GM19455 (cell line): ENCODE data around the gene CHST7.

Experiments used
- ATAC-seq: cut with Tn5 transposase; IDR thresholded peaks from one replicate; pipeline ENCODE4 v1.9.1; 2021; ENCODE audit not compliant: unreplicated experiment

Gene CHST7

GRCh38 chrX:46573892-46574773, 568 bp downstream of the CHST7 start:
- peak; percentile 37 for ATAC-seq

GRCh38 chrX:46574774-46575381, 1.3 kb downstream of the CHST7 start:
- ATAC-seq = no peak

- no peak for ATAC-seq
Measured at GRCh38 chrX:46575586-46575985, 2.0 kb downstream of the CHST7 start.

- ATAC-seq = no peak
Measured at GRCh38 chrX:46575991-46576392, 2.4 kb downstream of the CHST7 start.

GRCh38 chrX:46576458-46576857, 2.9 kb downstream of the CHST7 start:
- no peak for ATAC-seq

- no peak for ATAC-seq
Measured at GRCh38 chrX:46577221-46578005, 3.8 kb downstream of the CHST7 start.

- ATAC-seq = no peak
Measured at GRCh38 chrX:46579250-46579649, 5.7 kb downstream of the CHST7 start.

- ATAC-seq = no peak
Measured at GRCh38 chrX:46580613-46581012, 7.0 kb downstream of the CHST7 start.

GRCh38 chrX:46582325-46582724, 8.8 kb downstream of the CHST7 start:
- ATAC-seq = no peak

GRCh38 chrX:46582966-46583365, 9.4 kb downstream of the CHST7 start:
- no peak for ATAC-seq

GRCh38 chrX:46584736-46585135, 11.2 kb downstream of the CHST7 start:
- ATAC-seq = no peak

- no peak for ATAC-seq
Measured at GRCh38 chrX:46587158-46587557, 13.6 kb downstream of the CHST7 start.

GRCh38 chrX:46587753-46588171, 14.2 kb downstream of the CHST7 start:
- no peak for ATAC-seq

GRCh38 chrX:46588263-46588662, 14.7 kb downstream of the CHST7 start:
- no peak for ATAC-seq

GRCh38 chrX:46589977-46590723, 16.6 kb downstream of the CHST7 start:
- ATAC-seq = no peak

- no peak for ATAC-seq
Measured at GRCh38 chrX:46595084-46595483, 21.5 kb downstream of the CHST7 start.

- ATAC-seq = no peak
Measured at GRCh38 chrX:46597208-46597607, 23.6 kb downstream of the CHST7 start.

GRCh38 chrX:46597771-46598170, 24.2 kb downstream of the CHST7 start:
- no peak for ATAC-seq

- no peak for ATAC-seq
Measured at GRCh38 chrX:46599051-46599560, 25.5 kb downstream of the CHST7 start.

- no peak for ATAC-seq
Measured at GRCh38 chrX:46601283-46601682, 27.7 kb downstream of the CHST7 start.
